SKM-1 (cell line): ENCODE data around the gene MYZAP.

ENCODE experiments used
- DNase-seq: peaks from one replicate; lab custom pipeline; 2025; ENCODE audit not compliant: unreplicated experiment; lab: John Stamatoyannopoulos, UW

Gene MYZAP, protein sequence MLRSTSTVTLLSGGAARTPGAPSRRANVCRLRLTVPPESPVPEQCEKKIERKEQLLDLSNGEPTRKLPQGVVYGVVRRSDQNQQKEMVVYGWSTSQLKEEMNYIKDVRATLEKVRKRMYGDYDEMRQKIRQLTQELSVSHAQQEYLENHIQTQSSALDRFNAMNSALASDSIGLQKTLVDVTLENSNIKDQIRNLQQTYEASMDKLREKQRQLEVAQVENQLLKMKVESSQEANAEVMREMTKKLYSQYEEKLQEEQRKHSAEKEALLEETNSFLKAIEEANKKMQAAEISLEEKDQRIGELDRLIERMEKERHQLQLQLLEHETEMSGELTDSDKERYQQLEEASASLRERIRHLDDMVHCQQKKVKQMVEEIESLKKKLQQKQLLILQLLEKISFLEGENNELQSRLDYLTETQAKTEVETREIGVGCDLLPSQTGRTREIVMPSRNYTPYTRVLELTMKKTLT

DNA sequence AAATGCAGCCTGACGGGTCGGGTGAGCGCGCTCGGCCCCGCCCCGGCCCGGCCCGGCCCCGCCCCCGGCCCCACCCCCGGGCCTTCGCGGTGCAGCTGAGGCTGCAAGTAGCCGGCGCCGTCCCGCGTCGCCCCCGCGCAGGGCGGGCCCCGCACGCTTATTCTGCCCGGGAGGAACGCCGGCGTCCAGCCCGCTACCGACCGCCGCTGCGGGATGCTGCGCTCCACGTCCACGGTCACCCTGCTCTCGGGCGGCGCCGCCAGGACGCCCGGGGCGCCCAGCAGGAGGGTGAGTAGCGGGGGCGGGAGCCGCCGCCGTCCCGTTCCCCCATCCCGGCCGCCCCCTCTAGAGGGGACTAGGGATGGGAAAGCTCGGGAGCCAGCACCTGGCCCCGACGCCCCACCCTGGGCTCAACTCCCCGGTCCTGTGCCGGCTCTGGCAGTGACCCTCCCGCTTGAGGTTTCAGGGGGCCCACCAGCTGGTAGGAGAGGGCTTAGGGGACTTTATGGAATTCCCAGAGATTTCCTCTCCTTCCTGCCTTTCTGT is at the start of gene MYZAP:
TSS of gene MYZAP (plus strand) at position 83 of the 546 bp plus-strand sequence. CDS start at position 214, 131 bp downstream.
- no peak for DNase-seq

DNA sequence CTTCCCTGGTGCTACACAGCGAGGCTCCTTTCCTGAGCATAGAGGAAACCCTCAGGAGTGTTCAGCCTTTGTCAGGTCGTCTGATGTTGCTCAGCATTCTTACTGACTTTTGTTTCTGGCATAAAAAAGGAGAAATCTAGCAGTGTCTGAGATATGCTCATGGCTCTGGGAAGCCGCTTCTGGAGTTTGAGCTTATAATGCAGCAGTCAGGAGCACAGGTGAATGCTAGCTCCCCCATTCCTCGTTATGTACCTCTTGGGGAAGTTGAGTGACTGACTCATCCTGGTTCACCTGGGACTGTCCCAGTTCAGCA is 49.2 kb upstream of the MYZAP start:
- DNase-seq = no peak

DNA sequence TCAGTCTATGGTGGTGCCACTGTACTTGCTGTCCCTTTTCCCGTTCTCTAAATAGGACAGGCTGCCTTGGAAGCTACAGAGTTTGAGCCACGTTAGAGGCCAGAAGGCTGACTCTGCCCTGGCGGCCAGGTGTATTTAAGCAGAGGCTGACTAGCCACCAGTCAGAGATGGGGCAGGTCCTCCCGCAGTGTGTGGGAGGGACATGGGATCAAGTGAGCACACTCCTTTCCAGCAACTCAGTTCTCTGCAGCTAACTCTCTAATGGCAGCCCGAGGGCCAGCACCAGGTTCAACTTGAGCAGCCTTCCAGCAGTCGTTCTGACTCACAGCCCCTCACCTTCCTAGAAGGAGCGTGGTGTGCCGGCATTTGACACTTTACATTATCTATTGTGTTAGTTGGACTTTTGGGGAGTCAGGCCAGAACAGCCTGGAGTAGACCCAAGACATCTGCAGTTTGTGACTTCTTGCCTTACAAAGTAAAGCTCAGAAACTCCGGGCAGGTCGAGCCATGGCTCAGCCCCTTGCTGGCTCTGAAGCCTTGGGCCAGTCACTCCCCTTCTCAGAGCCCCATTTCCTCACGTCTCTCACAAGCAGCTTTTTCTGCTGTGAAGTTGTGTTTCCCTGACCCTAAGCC is 46.7 kb upstream of the MYZAP start:
- no peak for DNase-seq

DNA sequence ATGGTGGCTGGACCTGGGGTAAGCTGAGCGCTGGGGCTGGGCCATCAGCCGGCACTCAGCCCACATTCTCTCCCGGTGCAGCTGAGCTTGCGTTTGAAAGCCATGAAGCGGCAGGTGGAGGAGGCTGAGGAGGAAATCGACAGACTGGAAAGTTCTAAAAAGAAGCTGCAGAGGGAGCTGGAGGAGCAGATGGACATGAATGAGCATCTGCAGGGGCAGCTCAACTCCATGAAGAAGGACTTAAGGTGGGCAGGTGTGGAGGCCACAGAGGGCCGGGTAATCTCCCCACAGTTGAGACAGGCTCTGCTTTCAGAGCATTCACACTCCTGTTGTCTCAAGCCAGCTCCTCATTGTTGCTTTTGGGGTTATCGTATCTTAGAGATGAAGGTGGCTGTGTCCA is 45.7 kb upstream of the MYZAP start:
- DNase-seq = no peak

DNA sequence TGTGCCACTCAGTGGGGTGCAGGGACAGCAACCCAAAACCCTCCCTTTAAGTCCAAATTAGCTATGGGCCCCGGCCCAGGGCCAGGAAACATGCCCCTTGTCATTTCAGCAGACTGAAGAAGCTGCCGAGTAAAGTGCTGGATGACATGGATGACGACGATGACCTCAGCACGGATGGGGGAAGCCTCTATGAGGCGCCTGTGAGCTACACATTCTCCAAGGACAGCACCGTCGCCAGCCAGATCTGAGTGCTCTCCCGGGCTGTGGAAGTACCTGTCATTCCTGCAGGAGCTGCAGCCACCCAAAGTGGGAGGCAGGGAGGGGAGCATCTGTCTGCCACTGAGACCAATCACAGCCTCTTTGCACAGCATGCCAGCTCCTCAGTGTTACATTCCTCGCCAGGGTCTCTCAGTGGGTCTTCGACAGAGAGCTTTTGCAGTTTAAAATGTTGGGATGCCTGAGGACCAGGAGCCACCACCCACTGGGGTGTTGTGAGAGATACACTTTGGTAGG is 44.4 kb upstream of the MYZAP start:
- DNase-seq = no peak

DNA sequence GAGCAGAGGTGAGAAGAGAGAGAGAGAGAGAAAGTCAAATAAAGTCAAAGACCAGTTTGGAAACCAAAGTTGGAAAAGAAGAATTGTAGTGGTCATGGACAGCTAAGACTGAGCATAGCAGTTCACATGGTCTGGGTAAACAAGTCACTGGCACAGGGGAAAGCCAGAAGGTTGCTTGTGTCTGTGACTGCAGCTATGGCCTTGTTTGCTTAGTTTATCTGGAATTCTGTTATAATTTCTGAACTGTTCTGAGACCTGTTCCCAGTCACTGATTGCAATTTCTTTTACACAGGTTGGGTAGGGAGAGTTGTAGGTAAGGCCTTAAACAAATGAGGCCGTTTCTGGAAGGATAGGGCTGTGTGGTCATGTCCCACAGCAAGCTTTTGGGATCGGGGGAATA is 43.4 kb upstream of the MYZAP start:
- DNase-seq = no peak

DNA sequence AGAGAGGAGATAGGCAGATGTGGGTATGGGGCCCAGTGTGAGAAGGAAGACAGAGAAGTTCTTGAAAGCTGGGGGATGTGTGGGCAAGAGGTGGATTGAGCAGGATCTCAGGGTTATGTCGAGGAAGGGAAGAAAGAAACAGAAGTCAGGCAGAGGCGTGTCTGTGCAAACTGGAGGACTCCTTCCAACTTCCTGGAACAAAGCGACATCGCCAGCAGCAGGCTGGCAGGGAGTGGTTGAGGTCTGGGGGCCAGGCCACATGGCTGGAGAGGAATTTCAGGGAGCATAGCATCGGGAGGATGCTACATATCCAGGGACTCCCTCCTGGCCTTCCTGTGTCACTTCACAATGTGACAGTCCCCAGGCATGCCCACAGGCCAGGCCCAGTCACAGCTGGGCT is 42.9 kb upstream of the MYZAP start:
- DNase-seq = no peak

DNA sequence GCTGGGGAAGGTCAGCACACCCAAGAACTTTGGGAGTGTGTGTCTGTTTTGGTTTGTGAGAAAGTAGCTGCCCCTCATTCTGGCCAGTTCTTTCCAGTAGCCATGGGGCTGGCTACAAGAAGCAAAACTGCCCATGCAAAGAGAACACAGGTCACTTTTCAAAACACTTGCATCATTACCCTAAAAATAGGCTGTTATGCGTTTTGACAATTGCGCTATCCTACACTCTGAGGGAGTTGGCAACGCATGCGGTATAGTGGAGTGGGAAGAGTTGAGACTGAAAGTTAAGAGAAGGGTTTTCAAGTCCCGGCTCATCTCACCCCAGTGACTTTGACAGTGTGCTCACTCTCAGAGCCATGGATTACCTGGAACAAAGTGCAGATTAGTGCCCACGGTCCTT is 41.8 kb upstream of the MYZAP start:
- DNase-seq = no peak

DNA sequence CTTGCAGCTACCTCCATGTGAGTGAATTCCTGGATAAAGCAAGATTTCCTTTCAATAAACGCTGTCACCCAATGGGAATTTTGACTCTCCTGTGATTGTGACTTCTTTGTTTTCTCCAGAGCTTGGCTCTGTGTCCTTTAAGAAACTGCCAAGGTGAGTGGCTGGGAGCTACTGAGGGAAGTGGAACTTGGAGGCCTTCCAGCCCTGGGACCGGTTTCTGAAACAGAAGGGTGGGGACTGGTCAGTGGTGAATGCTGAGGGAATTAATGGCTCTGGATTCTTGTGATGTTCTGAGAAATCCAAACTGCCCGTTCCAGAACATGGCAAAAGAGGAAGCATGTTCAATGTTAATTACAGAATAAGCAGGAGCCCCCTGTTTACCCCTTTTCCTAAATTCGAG is 41.1 kb upstream of the MYZAP start:
- DNase-seq = no peak

DNA sequence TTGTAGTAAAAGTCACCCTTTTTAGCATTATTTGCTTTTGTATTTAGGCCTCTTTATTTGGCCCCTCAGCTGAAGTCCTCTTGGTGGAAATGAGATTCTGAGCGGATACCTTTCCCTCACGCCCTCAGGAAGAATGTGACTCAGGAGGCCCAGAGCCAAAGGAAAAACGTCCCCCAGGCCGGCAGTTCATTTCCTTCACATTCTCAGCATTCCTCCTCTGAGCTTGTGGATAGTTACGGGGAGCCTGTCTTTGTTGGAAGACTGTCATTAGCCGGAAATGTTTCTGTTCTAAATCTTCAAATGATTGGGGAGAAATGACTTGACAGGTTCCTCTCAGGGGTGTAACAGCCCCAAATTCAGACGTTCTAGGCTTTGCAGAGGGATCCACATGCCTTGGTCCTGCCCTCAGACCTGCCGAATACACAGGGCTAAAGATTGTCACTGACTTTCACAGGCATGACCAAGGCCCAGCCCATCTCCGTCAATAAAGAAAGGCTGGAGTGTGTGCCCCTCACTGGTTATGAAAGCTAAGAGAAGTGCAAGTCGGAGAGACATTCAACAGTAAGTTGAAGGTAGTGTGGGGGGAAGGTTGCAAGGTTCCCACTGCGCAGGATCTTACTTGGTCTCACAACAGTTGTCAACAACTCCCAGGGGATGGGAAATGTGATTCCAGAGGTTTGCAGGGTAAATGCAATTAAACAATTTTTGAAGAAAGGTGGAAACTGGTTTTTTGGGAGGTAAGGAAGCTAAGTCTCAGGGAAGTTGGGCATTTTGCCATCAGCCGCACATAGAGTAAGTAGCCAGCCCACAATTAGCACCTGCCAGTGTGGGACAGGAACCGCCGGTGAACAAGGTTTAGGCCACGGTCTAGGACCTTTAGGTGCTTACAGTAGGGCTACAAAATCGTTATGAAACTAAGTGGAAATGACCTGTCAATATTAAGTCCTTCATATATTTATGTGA is 39.7 kb upstream of the MYZAP start:
- no peak for DNase-seq

DNA sequence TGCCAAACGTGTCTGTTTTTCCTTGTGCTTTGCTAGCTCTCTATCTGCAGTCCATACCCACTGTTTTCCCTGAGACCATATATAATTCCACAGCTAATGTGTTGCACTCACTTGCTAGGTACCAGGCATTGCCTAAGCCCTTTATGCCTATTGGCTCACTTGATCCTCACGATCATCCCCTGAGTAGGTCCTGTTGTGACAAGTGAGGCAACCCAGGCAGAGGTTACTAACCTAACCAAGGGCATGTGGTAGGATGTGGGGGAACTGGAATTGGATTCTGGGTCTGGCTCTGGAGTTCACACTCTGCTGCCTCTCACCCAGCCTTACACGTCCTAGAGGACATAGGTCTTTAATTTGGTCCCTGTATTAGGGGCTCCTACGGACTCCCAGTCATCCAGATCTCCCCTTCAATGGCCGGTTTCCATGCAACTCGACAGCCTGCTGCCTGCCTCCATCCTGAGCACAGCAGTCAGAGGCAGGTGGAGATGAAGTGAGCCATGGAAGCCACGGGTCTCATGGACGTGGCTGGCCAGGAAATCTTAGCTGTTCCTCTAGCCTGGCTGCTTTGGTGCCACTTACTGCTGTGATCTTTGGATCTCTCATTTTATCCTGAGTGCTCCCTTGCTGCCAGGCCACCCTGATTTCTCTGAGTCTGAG is 38.9 kb upstream of the MYZAP start:
- no peak for DNase-seq

DNA sequence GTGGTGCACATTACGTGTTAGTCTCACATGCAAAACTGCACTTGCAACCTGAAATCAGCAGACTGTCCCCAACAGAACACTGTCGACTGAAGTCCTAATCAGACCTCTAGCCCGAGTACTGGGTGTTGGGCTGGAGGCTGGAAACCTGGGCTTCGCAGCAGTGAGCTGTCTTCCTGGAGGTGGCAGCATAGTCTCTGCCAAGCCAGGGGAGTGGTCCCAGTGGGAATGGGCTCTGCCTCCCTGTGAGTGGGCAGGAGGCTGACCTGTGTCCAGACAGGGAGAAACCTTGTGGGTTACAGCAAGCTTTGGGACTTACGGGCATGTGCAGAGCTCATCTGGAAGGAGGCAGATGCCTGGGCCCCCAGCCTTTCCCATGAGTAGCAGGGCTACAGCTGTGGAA is 38.2 kb upstream of the MYZAP start:
- DNase-seq = no peak

DNA sequence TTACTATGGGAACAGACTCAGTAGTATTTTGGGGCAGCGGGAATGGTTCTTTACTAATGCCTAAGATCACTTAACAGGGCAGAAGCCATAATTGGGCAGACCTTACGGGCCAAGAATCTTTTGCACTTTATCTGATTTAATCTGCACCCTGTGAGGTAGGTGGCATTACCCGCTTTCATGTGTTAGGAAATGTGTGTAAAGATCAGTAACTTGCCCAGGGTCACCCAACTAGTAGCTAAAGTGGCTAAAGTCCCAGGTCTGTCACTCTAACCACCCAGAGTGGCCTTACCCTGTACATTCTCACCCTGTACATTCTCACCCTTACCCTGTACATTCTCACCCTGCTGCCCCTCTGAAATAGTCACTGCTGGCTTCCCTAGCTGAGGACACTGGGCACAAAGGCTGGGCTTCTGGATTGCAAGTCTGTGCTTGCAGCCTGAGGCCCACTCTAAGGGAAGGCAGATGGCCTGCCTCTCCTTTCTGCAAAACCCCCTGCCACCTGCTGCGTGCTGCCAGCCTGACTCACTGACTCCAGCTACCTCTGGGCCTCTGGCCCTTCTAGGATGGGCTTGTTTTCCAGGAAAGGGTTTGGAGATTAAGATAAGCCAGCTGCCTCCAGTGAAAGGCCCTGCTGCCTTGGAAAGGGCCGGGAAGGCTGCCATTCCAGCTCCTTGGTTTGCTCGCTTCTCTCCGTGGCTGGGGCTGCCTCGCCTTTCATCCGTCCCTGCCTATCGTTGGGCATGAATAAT is 37.5 kb upstream of the MYZAP start:
- DNase-seq = no peak

DNA sequence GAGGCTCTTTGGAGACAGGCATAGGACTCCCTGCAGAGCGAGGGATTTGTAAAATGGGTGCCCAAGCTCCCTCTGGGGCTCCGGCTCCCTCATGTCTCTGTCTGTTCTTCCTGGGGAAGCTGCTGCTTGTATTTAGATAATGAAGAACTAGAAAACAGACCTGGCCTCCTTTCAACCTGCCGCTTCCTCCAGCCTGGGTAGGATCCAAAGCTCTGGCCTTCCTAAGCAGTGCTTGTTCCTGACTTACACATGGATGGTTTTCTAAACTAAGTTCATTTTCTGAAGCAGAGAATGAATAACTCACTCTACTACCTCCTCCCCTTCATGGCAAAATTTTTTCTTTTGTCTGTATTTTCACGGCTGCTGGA is 36.9 kb upstream of the MYZAP start:
- DNase-seq = no peak

DNA sequence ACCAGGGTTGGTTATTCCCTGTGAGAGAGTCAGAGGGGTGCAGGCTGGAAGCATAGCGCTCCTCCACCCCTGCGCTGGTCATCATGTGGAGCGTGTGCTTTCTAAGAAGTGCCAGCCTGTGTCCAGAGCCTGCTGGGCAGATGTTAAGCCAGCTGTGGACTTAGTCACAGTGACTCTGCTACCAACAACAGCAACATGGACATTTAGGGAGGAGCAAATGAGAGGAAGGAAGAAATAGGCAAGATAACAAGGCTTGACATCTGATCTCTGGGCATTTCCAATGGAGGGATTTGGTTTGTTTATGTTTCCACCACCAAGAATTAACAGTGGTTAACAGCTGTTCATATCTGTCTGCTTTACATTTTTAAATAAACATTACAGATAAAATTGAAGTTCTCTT is 36.4 kb upstream of the MYZAP start:
- no peak for DNase-seq

DNA sequence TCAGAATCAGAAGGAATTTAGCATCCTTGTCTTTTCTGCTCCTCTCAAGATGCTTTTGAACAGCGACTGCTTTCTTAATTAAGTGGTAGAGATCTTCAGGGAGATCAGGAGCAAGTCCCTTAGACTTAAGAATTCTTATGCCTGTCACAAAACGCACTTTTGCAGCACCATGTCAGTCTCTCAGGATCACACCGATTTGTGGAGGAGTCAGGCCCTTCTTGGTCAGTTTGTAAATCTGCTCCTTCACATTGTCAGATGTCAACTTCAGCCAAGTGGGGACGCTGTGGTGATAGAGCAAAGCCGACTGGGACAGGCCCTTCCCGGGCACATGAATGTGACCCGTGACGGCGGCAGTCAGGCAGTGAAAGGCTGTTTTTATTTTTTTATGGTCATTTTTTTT is 35.7 kb upstream of the MYZAP start:
- no peak for DNase-seq

DNA sequence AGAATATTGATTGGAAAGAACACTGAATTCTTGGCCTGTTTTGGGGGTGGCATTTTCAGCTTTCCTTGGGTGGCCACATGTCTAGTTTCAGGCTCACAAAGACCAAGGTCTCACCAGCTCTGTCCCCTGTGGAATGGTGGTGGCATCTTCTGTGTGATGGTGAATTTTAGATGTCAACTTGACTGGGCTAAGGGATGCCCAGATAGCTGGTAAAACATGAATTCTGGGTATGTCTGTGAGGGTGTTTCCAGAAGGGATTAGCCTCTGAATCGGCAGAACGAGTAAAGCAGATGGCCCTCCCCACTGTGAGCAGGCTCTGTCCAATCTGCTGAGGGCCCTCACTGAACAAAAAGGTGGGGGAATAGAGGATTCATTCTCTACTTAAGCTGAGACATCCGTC is 34.4 kb upstream of the MYZAP start:
- no peak for DNase-seq

DNA sequence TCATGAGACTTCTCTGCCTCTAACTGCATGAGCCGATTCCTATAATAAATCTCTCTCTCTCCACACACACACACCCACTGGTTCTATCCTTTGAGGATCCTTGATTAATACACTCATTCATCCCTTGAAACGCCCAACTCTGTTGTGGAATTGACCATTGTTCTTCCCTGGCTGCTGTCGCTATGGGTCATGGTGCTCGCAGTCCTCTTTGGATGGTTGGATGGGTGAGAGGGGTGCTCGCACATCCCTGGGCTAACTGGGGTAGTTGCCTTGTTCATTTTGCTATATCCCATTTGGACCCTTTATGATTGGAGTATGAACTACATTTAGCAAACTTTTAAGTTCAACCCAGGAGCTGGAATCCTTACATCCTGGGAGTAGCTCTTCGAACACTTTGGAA is 33.9 kb upstream of the MYZAP start:
- no peak for DNase-seq

DNA sequence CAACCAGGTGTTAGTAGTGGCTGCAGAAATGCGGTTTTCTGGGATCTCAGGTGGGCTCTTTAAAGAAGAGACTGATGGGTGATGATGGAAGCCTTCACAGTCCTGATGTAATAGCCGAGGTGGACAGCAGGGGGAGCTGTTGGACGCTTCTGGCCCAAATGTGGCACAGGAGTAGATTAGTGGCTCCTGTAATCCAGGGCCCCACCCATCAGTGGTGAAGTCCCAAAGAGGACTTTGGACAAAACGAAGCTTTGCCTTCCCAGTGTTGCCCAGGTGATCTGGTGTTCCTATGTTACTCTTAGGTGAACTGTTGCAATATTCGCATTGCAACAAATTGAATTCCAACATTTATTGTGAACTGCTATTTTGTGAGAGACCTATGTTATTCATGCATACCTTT is 31.8 kb upstream of the MYZAP start:
- peak; percentile 30 for DNase-seq
